HEK293 (cell line): ENCODE measurements around the gene F8A2.
"Not testable (repeated sequence)": the region's sequence is repeated elsewhere in the genome, so short reads cannot be mapped to it uniquely, and the experiment has no call there.

Experiments used
- ZNF174 ChIP-seq: fragments of 450-650 bp; formaldehyde crosslinking; IDR thresholded peaks from 2 replicates; pipeline ENCODE4 v1.5.0; 2017; ENCODE audit warnings: missing biosample characterization, mild to moderate bottlenecking, missing genetic modification characterization
- ZNF585B ChIP-seq: fragments of 450-650 bp; formaldehyde crosslinking; IDR thresholded peaks from 2 replicates; pipeline ENCODE4 v1.5.1; 2016; ENCODE audit warnings: missing biosample characterization, missing genetic modification characterization
- TF ChIP-seq, protein P1 (sequence below): sonication (generic); formaldehyde crosslinking; IDR thresholded peaks from 2 replicates; pipeline ENCODE4 v1.8.1; 2022; ENCODE audit warnings: mild to moderate bottlenecking, moderate library complexity, missing genetic modification reagents

DNA sequence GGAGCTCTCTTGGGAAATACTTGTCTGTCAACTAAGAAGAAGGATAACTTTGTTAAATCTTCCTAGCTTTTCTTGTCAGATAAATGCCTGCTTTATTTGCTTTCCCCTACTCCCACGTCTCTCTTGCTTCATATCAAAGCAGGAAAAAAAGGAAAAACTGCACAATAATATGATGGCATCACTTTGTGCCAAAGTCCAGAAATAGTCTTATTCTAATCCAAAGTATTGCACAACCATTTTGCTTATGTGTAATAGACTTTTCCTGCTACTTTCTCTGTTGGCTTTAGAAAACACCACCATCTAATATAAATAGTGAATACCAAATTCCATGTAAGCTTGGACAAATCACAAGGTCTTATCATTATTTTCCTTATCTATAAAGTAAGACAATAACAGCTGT lies 36.2 kb upstream of the F8A2 start:
- TF ChIP-seq ZNF174, ZNF585B (tag by site-specific recombination): not testable (repeated sequence)
- TF ChIP-seq, protein P1, sequence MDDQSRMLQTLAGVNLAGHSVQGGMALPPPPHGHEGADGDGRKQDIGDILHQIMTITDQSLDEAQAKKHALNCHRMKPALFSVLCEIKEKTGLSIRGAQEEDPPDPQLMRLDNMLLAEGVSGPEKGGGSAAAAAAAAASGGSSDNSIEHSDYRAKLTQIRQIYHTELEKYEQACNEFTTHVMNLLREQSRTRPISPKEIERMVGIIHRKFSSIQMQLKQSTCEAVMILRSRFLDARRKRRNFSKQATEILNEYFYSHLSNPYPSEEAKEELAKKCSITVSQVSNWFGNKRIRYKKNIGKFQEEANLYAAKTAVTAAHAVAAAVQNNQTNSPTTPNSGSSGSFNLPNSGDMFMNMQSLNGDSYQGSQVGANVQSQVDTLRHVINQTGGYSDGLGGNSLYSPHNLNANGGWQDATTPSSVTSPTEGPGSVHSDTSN (CRISPR knock-in tag): not testable (repeated sequence)
